GM12873 (cell line): ENCODE measurements around the gene TPM2.

ENCODE experiments used
- CTCF ChIP-seq: IDR thresholded peaks from 2 replicates; pipeline ENCODE4 v1.5.1; 2012; ENCODE audit warnings: low read depth, mild to moderate bottlenecking, moderate library complexity, low read length, control low read depth; ENCODE audit not compliant: insufficient read depth; ENCODE audit errors: missing control alignments

TPM2 gene

GRCh38 chr9:35673132-35674024, 16.3 kb downstream of the TPM2 start, which contains the start of gene CA9:
CA9 (plus strand) TSS chr9:35673928; CDS start chr9:35673960, 32 bp downstream.
- TF ChIP-seq CTCF = no peak

GRCh38 chr9:35669331-35670145, 20.2 kb downstream of the TPM2 start:
- TF ChIP-seq CTCF = no peak

- TF ChIP-seq CTCF = no peak
Observed at GRCh38 chr9:35667939-35668338, 21.8 kb downstream of the TPM2 start.

DNA sequence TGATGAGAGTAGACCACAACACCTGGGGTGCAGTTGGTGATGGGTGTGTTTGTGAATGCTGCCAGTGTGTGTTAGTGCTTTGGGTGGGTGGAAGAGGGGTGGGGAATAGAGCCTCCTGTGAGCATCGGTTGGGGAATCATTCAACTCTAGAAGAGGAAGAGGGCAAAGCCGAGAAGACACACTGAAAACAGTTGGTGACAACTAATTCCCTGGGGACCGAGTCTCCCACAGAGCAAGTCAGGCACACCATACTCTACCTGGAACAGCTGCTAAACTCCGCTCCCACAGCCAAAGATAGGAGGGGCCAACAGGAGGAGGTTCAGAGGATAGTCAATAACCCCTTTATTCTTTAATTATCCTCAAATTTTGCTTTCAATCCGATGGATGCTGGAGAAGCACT, 23.2 kb downstream of the TPM2 start:
- no peak for TF ChIP-seq CTCF

- no peak for TF ChIP-seq CTCF
Observed at GRCh38 chr9:35666045-35666444, 23.7 kb downstream of the TPM2 start.

GRCh38 chr9:35665471-35665818, 24.3 kb downstream of the TPM2 start:
- TF ChIP-seq CTCF = no peak
